BE2C (cell line): ENCODE data around the gene SLC2A5.
"Not testable (repeated sequence)": the region's sequence is repeated elsewhere in the genome, so short reads cannot be mapped to it uniquely, and the experiment has no call there.

Experiments
- DNase-seq: peaks from one replicate; pipeline ENCODE4 v3.0.0-alpha.2; 2020
- H3K27me3 ChIP-seq: fragments of 250-450 bp; sonication (Bioruptor Pico); 2 replicates; pipeline ENCODE4 v1.5.1; 2020; ENCODE audit warnings: mild to moderate bottlenecking
- H3K36me3 ChIP-seq: fragments of 250-450 bp; sonication (Bioruptor Pico); 2 replicates; pipeline ENCODE4 v1.5.1; 2020; ENCODE audit warnings: mild to moderate bottlenecking
- H3K4me1 ChIP-seq: fragments of 250-450 bp; sonication (Bioruptor Pico); 2 replicates; pipeline ENCODE4 v1.5.1; 2020
- H3K4me3 ChIP-seq: 2 replicates; pipeline ENCODE4 v1.5.1; 2011; ENCODE audit warnings: low read depth, low read length
- H3K9me3 ChIP-seq: fragments of 250-450 bp; sonication (Bioruptor Pico); 2 replicates; pipeline ENCODE4 v1.5.1; 2020
- TF ChIP-seq, protein P1 (sequence below): IDR thresholded peaks from 2 replicates; pipeline ENCODE4 v1.5.1; 2012; ENCODE audit warnings: mild to moderate bottlenecking, low read depth, low read length

Gene SLC2A5

GRCh38 chr1:9028921-9029705, 40.3 kb downstream of the SLC2A5 start:
- no peak for DNase-seq
- TF ChIP-seq, protein P1, sequence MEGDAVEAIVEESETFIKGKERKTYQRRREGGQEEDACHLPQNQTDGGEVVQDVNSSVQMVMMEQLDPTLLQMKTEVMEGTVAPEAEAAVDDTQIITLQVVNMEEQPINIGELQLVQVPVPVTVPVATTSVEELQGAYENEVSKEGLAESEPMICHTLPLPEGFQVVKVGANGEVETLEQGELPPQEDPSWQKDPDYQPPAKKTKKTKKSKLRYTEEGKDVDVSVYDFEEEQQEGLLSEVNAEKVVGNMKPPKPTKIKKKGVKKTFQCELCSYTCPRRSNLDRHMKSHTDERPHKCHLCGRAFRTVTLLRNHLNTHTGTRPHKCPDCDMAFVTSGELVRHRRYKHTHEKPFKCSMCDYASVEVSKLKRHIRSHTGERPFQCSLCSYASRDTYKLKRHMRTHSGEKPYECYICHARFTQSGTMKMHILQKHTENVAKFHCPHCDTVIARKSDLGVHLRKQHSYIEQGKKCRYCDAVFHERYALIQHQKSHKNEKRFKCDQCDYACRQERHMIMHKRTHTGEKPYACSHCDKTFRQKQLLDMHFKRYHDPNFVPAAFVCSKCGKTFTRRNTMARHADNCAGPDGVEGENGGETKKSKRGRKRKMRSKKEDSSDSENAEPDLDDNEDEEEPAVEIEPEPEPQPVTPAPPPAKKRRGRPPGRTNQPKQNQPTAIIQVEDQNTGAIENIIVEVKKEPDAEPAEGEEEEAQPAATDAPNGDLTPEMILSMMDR = no peak
- Histone ChIP-seq H3K9me3 (no peaks in the 10 kb centered on the region), H3K27me3 (no peaks in the 10 kb centered on the region), H3K4me1 (no peaks in the 10 kb centered on the region), H3K4me3 (no peak overlapping the region), H3K36me3 (no peaks in the 10 kb centered on the region)

- Histone ChIP-seq H3K27me3 (no peaks in the 10 kb centered on the region), H3K36me3 (no peaks in the 10 kb centered on the region), H3K9me3 (no peaks in the 10 kb centered on the region), H3K4me1 (no peaks in the 10 kb centered on the region), H3K4me3 (no peak overlapping the region)
- TF ChIP-seq, protein P1 = no peak
- no peak for DNase-seq
These were observed 42.1 kb downstream of the SLC2A5 start for GRCh38 chr1:9027307-9027706.

DNA sequence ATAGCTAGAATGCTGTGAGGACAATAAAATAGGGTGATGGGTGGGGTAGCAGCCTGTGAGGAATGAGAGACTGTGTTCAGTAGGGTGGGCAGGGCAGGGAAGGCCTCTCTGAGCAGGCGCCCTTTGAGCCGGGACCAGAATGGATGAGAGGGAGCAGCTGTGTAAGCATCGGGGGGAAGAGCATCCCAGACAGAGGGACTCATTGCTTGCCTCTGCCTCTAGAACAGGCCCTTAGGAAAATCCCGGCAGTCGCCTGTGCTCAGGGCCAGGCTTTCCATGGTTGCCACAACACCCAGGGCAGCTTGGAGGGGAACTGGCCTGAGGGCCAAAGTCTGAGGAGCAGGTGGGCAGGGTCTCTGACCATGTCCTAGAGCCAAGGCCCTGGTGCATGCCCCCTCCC, 44.0 kb downstream of the SLC2A5 start:
- Histone ChIP-seq H3K9me3 (no peaks in the 10 kb centered on the region), H3K4me3 (no peak overlapping the region), H3K4me1 (no peaks in the 10 kb centered on the region), H3K27me3 (no peaks in the 10 kb centered on the region), H3K36me3 (no peaks in the 10 kb centered on the region)
- TF ChIP-seq, protein P1 = no peak
- DNase-seq = no peak

GRCh38 chr1:9024837-9025236, 44.6 kb downstream of the SLC2A5 start:
- H3K4me1 ChIP-seq = no peaks in the 10 kb centered on the region
- H3K9me3 ChIP-seq = no peaks in the 10 kb centered on the region
- no peaks in the 10 kb centered on the region for H3K36me3 ChIP-seq
- DNase-seq = no peak
- no peaks in the 10 kb centered on the region for H3K27me3 ChIP-seq
- TF ChIP-seq, protein P1 = no peak
- no peak overlapping the region for H3K4me3 ChIP-seq

- H3K36me3 ChIP-seq = no peaks in the 10 kb centered on the region
- no peak overlapping the region for H3K4me3 ChIP-seq
- TF ChIP-seq, protein P1 = no peak
- no peaks in the 10 kb centered on the region for H3K4me1 ChIP-seq
- H3K9me3 ChIP-seq = no peaks in the 10 kb centered on the region
- no peak for DNase-seq
- H3K27me3 ChIP-seq = no peaks in the 10 kb centered on the region
These were observed 46.7 kb downstream of the SLC2A5 start for GRCh38 chr1:9022773-9023172.

DNA sequence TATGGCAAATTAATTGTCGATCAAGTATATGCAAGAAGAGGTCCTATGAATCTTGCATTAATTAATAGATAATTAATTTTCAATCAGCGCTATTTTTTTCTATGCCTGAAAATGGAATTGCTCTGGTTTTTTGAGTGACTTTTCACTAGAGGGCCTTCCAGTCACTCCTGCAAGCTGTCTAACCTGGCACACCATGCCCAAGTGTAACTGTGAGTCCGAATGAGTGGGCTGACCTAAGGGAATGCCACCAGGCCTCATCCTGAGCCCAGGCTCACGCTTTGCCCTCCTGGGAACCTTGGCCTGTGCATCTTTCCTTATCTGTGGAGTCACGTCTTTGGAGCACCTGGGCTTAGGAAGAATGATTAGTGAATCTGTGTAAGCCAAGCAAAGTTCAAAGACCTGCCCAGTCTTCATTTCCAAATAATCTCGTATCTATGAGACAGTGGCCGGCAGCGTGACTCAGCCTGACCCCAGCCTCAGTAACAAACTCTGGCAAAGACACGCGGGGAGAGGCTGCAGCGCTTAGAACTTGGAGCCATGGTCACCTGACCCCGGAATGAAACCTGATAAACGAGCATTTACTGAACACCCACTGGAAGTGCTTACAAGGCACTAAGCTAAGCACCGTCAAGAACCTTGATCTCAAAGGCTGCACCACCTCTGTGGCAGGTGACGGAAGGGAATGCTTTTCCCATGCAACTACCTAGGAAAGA, 47.3 kb downstream of the SLC2A5 start:
- H3K4me3 ChIP-seq, H3K36me3 ChIP-seq, H3K4me1 ChIP-seq, DNase-seq, H3K9me3 ChIP-seq, H3K27me3 ChIP-seq: not testable (repeated sequence)
